T1000 (cell line): ENCODE measurements around the gene ARMC6.

ENCODE experiments used
- DNase-seq: peaks from one replicate; lab custom pipeline; 2025; ENCODE audit warnings: mixed read lengths; lab: John Stamatoyannopoulos, UW

Gene ARMC6

GRCh38 chr19:19054939-19055440 is 21.6 kb downstream of the ARMC6 start:
- DNase-seq: no peak

- DNase-seq: no peak
Observed at GRCh38 chr19:19055701-19056100, 22.3 kb downstream of the ARMC6 start.

GRCh38 chr19:19056636-19057275 is 23.4 kb downstream of the ARMC6 start:
- no peak for DNase-seq

GRCh38 chr19:19057317-19057716 is 23.9 kb downstream of the ARMC6 start:
- no peak for DNase-seq

- DNase-seq: no peak
Observed at GRCh38 chr19:19057720-19058119, 24.3 kb downstream of the ARMC6 start.

- DNase-seq: no peak
Observed at GRCh38 chr19:19059018-19059836, 25.8 kb downstream of the ARMC6 start.

GRCh38 chr19:19059837-19060611 is 26.6 kb downstream of the ARMC6 start:
- no peak for DNase-seq

GRCh38 chr19:19061506-19061905 is 28.1 kb downstream of the ARMC6 start:
- DNase-seq: no peak

GRCh38 chr19:19062454-19063182 is 29.2 kb downstream of the ARMC6 start:
- DNase-seq: peak; percentile 16

- DNase-seq: peak; percentile 99
Observed at GRCh38 chr19:19063183-19064097, 30.0 kb downstream of the ARMC6 start, which contains the start of gene SLC25A42. TSS of gene SLC25A42 (plus strand) at chr19:19063994. CDS start at chr19:19096125, 32,131 bp downstream.

GRCh38 chr19:19064098-19064722 is 30.8 kb downstream of the ARMC6 start:
- no peak for DNase-seq

- DNase-seq: no peak
Observed at GRCh38 chr19:19064811-19065745, 31.7 kb downstream of the ARMC6 start.

GRCh38 chr19:19067276-19068072 is 34.1 kb downstream of the ARMC6 start:
- DNase-seq: no peak

GRCh38 chr19:19068659-19069654 is 35.6 kb downstream of the ARMC6 start:
- no peak for DNase-seq

GRCh38 chr19:19071897-19072296 is 38.5 kb downstream of the ARMC6 start:
- no peak for DNase-seq

- DNase-seq: no peak
Observed at GRCh38 chr19:19074196-19074882, 40.9 kb downstream of the ARMC6 start.
